GM19395 (cell line): Measurements from ENCODE around the gene PCAT7.

Source experiments
- ATAC-seq: cut with Tn5 transposase; IDR thresholded peaks from one replicate; pipeline ENCODE4 v1.9.1; 2021; ENCODE audit warnings: mild to moderate bottlenecking, moderate library complexity; ENCODE audit not compliant: unreplicated experiment

The PCAT7 gene

DNA sequence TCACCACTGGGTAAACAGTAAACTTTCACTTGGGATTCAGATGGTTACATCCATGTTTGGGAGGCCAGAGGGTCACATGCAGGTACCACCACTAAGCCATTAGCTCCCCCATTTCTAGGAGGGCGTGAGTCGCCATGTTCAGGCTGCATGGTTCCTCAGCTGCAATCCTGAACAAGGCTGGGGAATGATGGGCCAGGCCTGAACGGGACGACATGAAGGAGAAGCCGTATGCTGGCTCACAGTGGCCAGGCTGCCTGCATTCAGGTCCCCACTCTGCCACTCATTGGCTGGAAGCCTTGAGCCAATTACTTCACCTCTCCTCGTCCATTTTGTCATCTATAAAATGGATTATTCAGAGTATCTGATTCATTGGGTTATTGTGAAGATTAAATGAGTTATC lies 47.8 kb downstream of the PCAT7 start:
- no peak for ATAC-seq

DNA sequence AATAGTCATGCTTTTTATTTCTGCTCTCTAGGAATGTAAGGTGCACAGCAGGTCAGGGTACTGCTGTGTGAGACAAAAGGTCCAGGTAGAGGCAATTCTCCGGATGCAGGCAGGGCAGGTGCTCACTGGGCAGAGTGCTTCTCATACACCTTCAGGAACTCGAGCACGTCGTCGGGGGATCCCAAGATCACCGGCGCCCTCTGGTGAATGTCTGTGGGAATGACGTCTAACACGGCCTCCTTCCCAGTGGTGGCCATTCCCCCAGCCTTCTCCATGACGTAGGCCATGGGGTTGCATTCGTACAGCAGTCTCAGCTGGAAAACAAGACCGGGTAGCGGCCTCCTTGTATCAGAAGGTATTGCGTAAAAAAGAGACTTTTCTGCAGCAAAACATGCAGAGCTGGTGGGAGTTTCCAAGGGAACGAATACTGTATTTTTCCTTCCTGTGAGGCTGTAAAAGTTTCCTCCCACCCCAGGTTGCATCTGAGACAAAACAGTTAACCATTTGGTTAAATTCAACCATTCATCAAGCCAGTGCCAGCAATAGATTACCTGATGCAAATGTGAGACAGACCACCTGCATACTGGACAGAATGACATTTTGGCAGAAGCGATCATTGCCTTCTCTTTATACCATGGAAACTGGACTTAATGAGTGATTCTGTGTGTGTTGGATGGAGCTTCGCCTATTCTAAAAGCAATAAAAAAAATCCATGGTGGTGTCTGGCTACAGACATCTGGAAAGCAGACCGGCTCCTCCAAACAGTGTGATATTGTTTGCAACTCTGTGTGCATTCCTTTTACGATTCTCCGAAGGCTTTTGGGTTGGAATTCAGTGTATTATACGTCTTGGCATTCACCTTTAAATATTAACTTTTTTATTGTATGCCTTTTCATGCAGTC lies 48.6 kb downstream of the PCAT7 start:
- no peak for ATAC-seq

DNA sequence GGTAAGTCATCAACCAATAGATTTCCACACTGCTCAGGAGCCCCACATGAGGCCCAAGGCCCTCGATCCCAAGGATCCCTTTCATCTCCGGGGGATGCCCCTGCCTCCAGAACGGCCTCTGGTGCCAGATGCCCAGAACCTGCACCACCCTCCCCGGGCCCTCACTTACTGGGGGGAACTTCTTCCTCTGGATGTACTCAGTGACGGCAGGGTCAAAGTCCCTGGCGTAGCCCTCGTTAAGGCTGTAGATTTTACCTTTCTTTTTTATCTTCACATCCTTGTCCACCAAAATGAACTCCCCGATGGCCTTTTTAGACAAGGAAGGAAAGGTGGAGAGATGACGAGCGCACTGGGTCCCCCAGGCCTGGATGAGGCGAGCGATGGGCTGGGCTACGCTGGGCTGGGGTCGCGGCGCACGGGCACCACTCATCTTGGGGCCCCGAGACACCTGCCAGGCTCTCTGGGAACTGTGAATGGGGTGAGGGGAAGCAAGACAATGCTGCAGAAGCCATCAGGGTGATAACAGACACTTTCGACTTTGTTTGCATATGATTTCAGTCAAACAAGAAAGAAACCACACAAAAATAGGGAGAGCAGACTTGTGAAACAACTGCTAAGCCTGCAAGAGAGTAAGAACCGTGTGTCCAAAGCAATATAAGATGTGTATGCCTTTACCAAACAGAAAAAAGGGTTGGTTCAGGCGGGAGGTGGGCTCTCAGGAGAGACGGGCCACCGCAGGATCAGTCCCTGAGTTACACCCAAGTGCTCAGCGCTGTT lies 52.0 kb downstream of the PCAT7 start:
- no peak for ATAC-seq

DNA sequence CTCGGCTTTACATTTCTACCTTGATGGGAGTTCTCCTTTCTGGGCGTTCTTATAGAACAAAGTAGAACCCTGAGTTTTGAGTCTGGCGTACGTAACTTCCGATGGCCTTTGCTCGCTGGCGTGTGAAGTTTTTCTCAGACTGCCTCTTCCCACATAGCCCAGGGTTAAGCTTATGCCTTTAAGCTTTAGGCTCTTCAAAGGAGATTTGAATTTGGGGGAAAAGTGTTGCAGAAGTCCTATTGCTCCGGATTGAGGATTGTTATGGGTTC lies 52.5 kb downstream of the PCAT7 start:
- ATAC-seq, result no peak

DNA sequence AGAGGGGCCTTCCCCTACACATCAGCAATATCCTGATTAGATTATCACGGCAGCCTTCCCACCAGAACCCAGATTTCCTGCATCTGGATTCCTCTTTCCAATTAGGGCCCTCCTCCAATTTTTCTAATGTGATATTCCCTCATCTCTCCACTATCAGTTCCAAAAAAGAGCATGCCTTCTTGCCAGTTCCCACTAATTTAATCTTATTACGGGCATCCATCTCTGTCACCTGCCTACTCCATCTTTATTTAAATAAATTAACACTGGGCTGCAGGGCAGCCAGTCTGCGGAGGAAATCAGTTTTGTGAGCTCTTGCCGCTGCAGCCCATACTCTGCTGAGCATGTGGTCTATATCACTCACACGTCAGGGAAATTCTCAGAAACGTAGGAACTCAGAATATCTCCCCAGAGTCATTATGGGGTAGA lies 55.3 kb downstream of the PCAT7 start:
- ATAC-seq, result no peak

DNA sequence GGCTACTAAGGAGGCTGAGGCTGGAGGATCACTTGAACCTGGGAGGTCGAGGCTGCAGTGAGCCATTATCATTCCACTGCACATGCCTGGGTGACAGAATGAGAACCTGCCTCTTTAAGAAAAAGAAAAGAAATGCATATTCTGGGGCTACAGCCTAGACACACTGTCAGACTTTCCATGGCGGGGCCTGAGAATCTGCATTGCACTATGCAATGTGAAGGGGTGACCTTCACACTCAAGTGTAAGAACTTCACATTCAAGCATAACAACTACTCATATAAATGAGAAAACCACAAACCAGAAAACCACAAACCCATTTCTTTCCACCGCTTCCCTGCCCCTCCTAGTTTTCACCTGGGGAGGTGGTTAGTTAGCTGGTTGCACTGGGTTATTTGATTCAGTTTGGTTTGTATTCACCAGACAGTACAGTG lies 56.8 kb downstream of the PCAT7 start:
- ATAC-seq, result no peak

DNA sequence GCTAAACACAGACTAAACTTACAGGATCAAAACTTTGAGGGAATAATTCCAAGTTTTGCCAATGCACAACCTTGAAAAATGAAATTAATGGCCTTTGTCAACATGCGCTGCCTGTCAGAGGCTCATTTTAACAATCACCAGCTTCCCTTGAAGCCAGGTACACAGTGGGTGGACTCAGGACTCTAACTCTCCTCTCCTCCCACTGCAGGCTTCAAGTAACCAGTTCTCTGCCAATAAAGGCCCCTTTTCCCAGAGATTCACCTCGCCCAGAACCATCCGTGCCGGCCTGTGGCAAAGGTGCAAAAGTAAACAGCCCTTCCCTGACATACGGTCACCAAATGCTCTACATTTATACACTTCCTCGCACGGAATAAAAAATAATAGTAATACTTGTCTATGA lies 57.2 kb downstream of the PCAT7 start:
- ATAC-seq, result no peak

DNA sequence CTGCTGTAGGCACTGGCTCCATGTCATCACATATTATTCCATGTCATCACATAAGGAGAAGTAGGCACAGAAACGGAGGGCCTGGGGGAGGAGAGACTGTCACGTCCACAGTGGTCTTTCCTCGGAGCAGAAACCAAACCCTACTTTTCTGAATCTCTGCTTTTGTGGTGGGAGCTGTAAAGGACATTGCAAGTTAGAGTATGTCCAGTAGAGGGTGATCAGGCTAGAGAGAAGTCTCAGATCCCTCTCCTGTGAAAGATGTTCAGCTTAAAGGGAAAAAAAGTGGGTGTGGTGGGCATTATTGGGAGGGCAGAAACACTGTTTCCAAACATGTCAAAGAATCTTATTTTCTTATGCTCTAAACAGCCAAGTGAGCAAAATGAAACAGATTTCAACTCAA lies 58.1 kb downstream of the PCAT7 start:
- ATAC-seq, result no peak

DNA sequence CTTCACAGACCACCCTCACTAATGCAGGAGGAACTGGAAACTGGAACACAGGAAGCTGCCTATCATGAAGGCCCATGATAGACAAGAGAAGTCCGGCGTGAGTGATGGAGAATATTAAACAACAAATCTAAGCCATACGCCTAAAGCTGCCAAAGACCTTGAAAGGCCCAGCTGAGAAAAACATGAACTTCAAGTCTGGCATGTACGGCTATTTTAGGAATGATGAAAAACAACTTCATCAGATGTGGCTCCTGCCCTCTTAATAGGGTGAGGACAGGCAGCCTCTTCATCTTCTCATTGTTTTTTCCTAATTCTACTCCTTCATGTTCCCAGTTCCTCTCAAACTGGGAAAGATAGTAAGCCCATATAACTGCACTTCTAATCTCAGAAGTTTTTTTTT lies 64.1 kb downstream of the PCAT7 start:
- ATAC-seq, result no peak
